ENCODE measurements around the gene MAPKAP1. TPM values are rescaled to one million over a fixed set of nuclear protein-coding genes. Genes with fewer than 3 reads are reported as not detected.

Gene MAPKAP1
- total RNA-seq, 1 donor from 2014 or later = 96.2 TPM

GRCh38 chr9:125549891-125550885 lies 156.8 kb downstream of the MAPKAP1 start:
- no peak for DNase-seq (ENCODE audit: low spot score)
- intact Hi-C loops (cut with DNase I) = loop anchor here (5.0 to 10.0 kb wide), 3 partner anchors 38 to 675 kb away; no protein-coding TSS in a partner anchor

GRCh38 chr9:125549465-125549871 lies 157.5 kb downstream of the MAPKAP1 start:
- DNase-seq (ENCODE audit: low spot score) = peak; percentile 77
- intact Hi-C loops (cut with DNase I) = loop anchor here (5.0 kb wide), 2 partner anchors 37 to 77 kb away; no protein-coding TSS in a partner anchor

GRCh38 chr9:125549039-125549438 lies 158.0 kb downstream of the MAPKAP1 start:
- no peak for DNase-seq (ENCODE audit: low spot score)
- intact Hi-C loops (cut with DNase I) = loop anchor here (5.0 kb wide), 2 partner anchors 37 to 77 kb away; no protein-coding TSS in a partner anchor

- no peak for DNase-seq (ENCODE audit: low spot score)
- intact Hi-C loops (cut with DNase I) = loop anchor here (5.0 kb wide), 2 partner anchors 36 to 76 kb away; no protein-coding TSS in a partner anchor
Observed at GRCh38 chr9:125548141-125548540, 158.9 kb downstream of the MAPKAP1 start.

GRCh38 chr9:125547368-125547767 lies 159.6 kb downstream of the MAPKAP1 start:
- intact Hi-C loops (cut with DNase I) = loop anchor here (5.0 kb wide), 2 partner anchors 35 to 75 kb away; no protein-coding TSS in a partner anchor
- no peak for DNase-seq (ENCODE audit: low spot score)

GRCh38 chr9:125545845-125546244 lies 161.2 kb downstream of the MAPKAP1 start:
- DNase-seq (ENCODE audit: low spot score) = no peak
- intact Hi-C loops (cut with DNase I) = loop anchor here (5.0 kb wide), 2 partner anchors 34 to 74 kb away; no protein-coding TSS in a partner anchor

GRCh38 chr9:125544988-125545651 lies 161.9 kb downstream of the MAPKAP1 start:
- intact Hi-C loops (cut with DNase I) = loop anchor here (5.0 kb wide), 2 partner anchors 33 to 73 kb away; no protein-coding TSS in a partner anchor
- no peak for DNase-seq (ENCODE audit: low spot score)

- DNase-seq (ENCODE audit: low spot score) = no peak
- intact Hi-C loops (cut with DNase I) = no loop called here
Observed at GRCh38 chr9:125544484-125544883, 162.5 kb downstream of the MAPKAP1 start.

GRCh38 chr9:125541840-125542243 lies 165.2 kb downstream of the MAPKAP1 start:
- intact Hi-C loops (cut with DNase I) = no loop called here
- DNase-seq (ENCODE audit: low spot score) = peak; percentile 78

- DNase-seq (ENCODE audit: low spot score) = no peak
- intact Hi-C loops (cut with DNase I) = no loop called here
Observed at GRCh38 chr9:125540497-125540896, 166.5 kb downstream of the MAPKAP1 start.

GRCh38 chr9:125538092-125538473 lies 168.9 kb downstream of the MAPKAP1 start:
- intact Hi-C loops (cut with DNase I) = no loop called here

GRCh38 chr9:125537442-125538091 lies 169.4 kb downstream of the MAPKAP1 start:
- no peak for DNase-seq (ENCODE audit: low spot score)
- intact Hi-C loops (cut with DNase I) = no loop called here

More at GRCh38 chr9:125538092-125538473, 168.9 kb downstream of the MAPKAP1 start:
- DNase-seq (ENCODE audit: low spot score) = no peak

GRCh38 chr9:125536776-125537175 lies 170.2 kb downstream of the MAPKAP1 start:
- no peak for DNase-seq (ENCODE audit: low spot score)
- intact Hi-C loops (cut with DNase I) = no loop called here

- no peak for DNase-seq (ENCODE audit: low spot score)
- intact Hi-C loops (cut with DNase I) = no loop called here
Observed at GRCh38 chr9:125536167-125536772, 170.7 kb downstream of the MAPKAP1 start.

- intact Hi-C loops (cut with DNase I) = no loop called here
- no peak for DNase-seq (ENCODE audit: low spot score)
Observed at GRCh38 chr9:125534971-125535701, 171.9 kb downstream of the MAPKAP1 start.

GRCh38 chr9:125532812-125533594 lies 174.0 kb downstream of the MAPKAP1 start:
- DNase-seq (ENCODE audit: low spot score) = no peak
- intact Hi-C loops (cut with DNase I) = no loop called here

- no peak for DNase-seq (ENCODE audit: low spot score)
- intact Hi-C loops (cut with DNase I) = no loop called here
Observed at GRCh38 chr9:125532412-125532811, 174.6 kb downstream of the MAPKAP1 start.
